PC-3 (cell line): Measurements from ENCODE around the gene WNT7A.

ENCODE experiments used
- CTCF ChIP-seq: fragments of 300-600 bp; sonication (generic); conservative IDR thresholded peaks from 2 replicates; pipeline ENCODE4 v1.5.1; 2017; ENCODE audit warnings: antibody characterized with exemption, low read depth, mild to moderate bottlenecking, low read length
- EZH2 ChIP-seq: fragments of 300-600 bp; sonication (generic); IDR thresholded peaks from one replicate; pipeline ENCODE4 v1.6.1; 2017; ENCODE audit warnings: antibody characterized with exemption, mild to moderate bottlenecking, low read length; ENCODE audit not compliant: unreplicated experiment

- TF ChIP-seq CTCF, result no peak
- no peak for TF ChIP-seq EZH2
These were observed 67.8 kb downstream of the WNT7A start for GRCh38 chr3:13812034-13812471.
